Measurements from ENCODE around the gene TMPRSS9.

GRCh38 chr19:2434267-2434666 is 74.2 kb downstream of the TMPRSS9 start:
- TF ChIP-seq, protein P1, sequence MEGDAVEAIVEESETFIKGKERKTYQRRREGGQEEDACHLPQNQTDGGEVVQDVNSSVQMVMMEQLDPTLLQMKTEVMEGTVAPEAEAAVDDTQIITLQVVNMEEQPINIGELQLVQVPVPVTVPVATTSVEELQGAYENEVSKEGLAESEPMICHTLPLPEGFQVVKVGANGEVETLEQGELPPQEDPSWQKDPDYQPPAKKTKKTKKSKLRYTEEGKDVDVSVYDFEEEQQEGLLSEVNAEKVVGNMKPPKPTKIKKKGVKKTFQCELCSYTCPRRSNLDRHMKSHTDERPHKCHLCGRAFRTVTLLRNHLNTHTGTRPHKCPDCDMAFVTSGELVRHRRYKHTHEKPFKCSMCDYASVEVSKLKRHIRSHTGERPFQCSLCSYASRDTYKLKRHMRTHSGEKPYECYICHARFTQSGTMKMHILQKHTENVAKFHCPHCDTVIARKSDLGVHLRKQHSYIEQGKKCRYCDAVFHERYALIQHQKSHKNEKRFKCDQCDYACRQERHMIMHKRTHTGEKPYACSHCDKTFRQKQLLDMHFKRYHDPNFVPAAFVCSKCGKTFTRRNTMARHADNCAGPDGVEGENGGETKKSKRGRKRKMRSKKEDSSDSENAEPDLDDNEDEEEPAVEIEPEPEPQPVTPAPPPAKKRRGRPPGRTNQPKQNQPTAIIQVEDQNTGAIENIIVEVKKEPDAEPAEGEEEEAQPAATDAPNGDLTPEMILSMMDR (IDR thresholded peaks at IDR 0.05), result no peak
- no peak for TF ChIP-seq POLR2A (IDR thresholded peaks at IDR 0.05)

Measured in Peyer's patch (tissue), 4 donors.